ENCODE measurements around the gene PSEN2. TPM values are rescaled to one million over a fixed set of nuclear protein-coding genes. Genes with fewer than 3 reads are reported as not detected.
A peak's percentile ranks its signal among the peaks of the same experiment; 100 is the strongest.

The PSEN2 gene
- total RNA-seq, 1 donor from 2014 or later = 18.8 TPM

GRCh38 chr1:226912587-226913176 is 42.3 kb downstream of the PSEN2 start:
- Mint-ChIP-seq H3K4me3 (ENCODE audit: unreplicated experiment) (no peak overlapping the region), H3K36me3 (ENCODE audit: unreplicated experiment) (peaks cover 7% of the 10 kb centered on the region), H3K4me1 (ENCODE audit: unreplicated experiment) (peaks cover 3% of the 10 kb centered on the region), H3K27me3 (ENCODE audit: unreplicated experiment) (no peaks in the 10 kb centered on the region), H3K27ac (ENCODE audit: unreplicated experiment) (no peak overlapping the region), H3K9me3 (ENCODE audit: unreplicated experiment) (no peaks in the 10 kb centered on the region)
- peak; percentile 45 for TF ChIP-seq CTCF (IDR thresholded peaks at IDR 0.05)
- no peak for DNase-seq (ENCODE audit: extremely low spot score, unreplicated experiment)

- Mint-ChIP-seq H3K27me3 (ENCODE audit: unreplicated experiment) (no peaks in the 10 kb centered on the region), H3K4me1 (ENCODE audit: unreplicated experiment) (no peaks in the 10 kb centered on the region), H3K36me3 (ENCODE audit: unreplicated experiment) (peaks cover 5% of the 10 kb centered on the region), H3K27ac (ENCODE audit: unreplicated experiment) (no peak overlapping the region), H3K9me3 (ENCODE audit: unreplicated experiment) (no peaks in the 10 kb centered on the region), H3K4me3 (ENCODE audit: unreplicated experiment) (no peak overlapping the region)
- DNase-seq (ENCODE audit: extremely low spot score, unreplicated experiment) = no peak
- TF ChIP-seq CTCF (IDR thresholded peaks at IDR 0.05) = no peak
Observed at GRCh38 chr1:226915672-226915995, 45.2 kb downstream of the PSEN2 start.

GRCh38 chr1:226916497-226916896 is 46.1 kb downstream of the PSEN2 start:
- no peaks in the 10 kb centered on the region for H3K4me1 Mint-ChIP-seq (ENCODE audit: unreplicated experiment)
- peaks cover 3% of the 10 kb centered on the region for H3K36me3 Mint-ChIP-seq (ENCODE audit: unreplicated experiment)
- H3K4me3 Mint-ChIP-seq (ENCODE audit: unreplicated experiment) = no peak overlapping the region
- H3K27ac Mint-ChIP-seq (ENCODE audit: unreplicated experiment) = no peak overlapping the region
- no peaks in the 10 kb centered on the region for H3K9me3 Mint-ChIP-seq (ENCODE audit: unreplicated experiment)
- TF ChIP-seq CTCF (IDR thresholded peaks at IDR 0.05) = no peak
- H3K27me3 Mint-ChIP-seq (ENCODE audit: unreplicated experiment) = no peaks in the 10 kb centered on the region
- no peak for DNase-seq (ENCODE audit: extremely low spot score, unreplicated experiment)

- H3K36me3 Mint-ChIP-seq (ENCODE audit: unreplicated experiment) = peaks cover 3% of the 10 kb centered on the region
- H3K9me3 Mint-ChIP-seq (ENCODE audit: unreplicated experiment) = peaks cover 5% of the 10 kb centered on the region
- no peak overlapping the region for H3K27ac Mint-ChIP-seq (ENCODE audit: unreplicated experiment)
- H3K4me3 Mint-ChIP-seq (ENCODE audit: unreplicated experiment) = no peak overlapping the region
- no peaks in the 10 kb centered on the region for H3K4me1 Mint-ChIP-seq (ENCODE audit: unreplicated experiment)
- DNase-seq (ENCODE audit: extremely low spot score, unreplicated experiment) = no peak
- no peak for TF ChIP-seq CTCF (IDR thresholded peaks at IDR 0.05)
- no peaks in the 10 kb centered on the region for H3K27me3 Mint-ChIP-seq (ENCODE audit: unreplicated experiment)
Observed at GRCh38 chr1:226919587-226919986, 49.2 kb downstream of the PSEN2 start.

- Mint-ChIP-seq H3K27me3 (ENCODE audit: unreplicated experiment) (no peaks in the 10 kb centered on the region), H3K4me3 (ENCODE audit: unreplicated experiment) (no peak overlapping the region), H3K36me3 (ENCODE audit: unreplicated experiment) (peaks cover 3% of the 10 kb centered on the region), H3K27ac (ENCODE audit: unreplicated experiment) (no peak overlapping the region), H3K4me1 (ENCODE audit: unreplicated experiment) (no peaks in the 10 kb centered on the region), H3K9me3 (ENCODE audit: unreplicated experiment) (peaks cover 5% of the 10 kb centered on the region)
- no peak for TF ChIP-seq CTCF (IDR thresholded peaks at IDR 0.05)
- no peak for DNase-seq (ENCODE audit: extremely low spot score, unreplicated experiment)
Observed at GRCh38 chr1:226919995-226920394, 49.6 kb downstream of the PSEN2 start.
